Erythroblast (primary cell): ENCODE data around the gene MYO1D.

Experiments
- GATA1 ChIP-seq: IDR thresholded peaks from 2 replicates; pipeline ENCODE4 v1.6.1; 2011; ENCODE audit warnings: low read depth, mild to moderate bottlenecking, control low read depth, low read length, moderate library complexity
- POLR2A ChIP-seq: IDR thresholded peaks from 2 replicates; pipeline ENCODE4 v1.6.1; 2011; ENCODE audit warnings: mild to moderate bottlenecking, low read length

DNA sequence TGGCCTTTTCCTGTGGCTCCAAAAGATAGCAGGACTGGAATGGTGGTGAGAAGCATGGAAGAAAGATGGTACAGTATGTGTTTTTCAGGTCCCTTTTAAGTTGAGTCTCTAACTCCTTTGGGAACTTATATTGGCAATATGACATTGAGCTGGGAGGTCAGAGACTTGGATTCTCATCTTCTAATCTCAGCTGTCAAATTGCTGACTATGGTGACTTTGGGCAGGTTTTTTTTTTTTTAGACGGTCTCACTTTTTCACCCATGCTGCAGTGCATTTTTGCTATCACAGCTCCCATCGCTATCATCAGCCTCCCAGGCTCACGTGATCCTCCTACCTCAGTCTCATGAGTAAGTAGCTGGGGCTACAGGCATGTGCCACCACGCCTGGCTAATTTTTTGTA lies 405.3 kb downstream of the MYO1D start:
- TF ChIP-seq POLR2A (no peak), GATA1 (no peak)
